GM12878 (cell line): ENCODE measurements around the gene TNNC2.

ENCODE experiments used
- YY1 ChIP-seq: IDR thresholded peaks from 2 replicates; pipeline ENCODE4 v1.6.1; 2011; ENCODE audit warnings: low read depth, mild to moderate bottlenecking, low read length
- ZNF622 ChIP-seq: fragments of 450-650 bp; IDR thresholded peaks from 2 replicates; pipeline ENCODE4 v1.6.1; 2017; ENCODE audit warnings: mild to moderate bottlenecking, inconsistent platforms

- TF ChIP-seq ZNF622 (no peak), YY1 (no peak)
Measured at GRCh38 chr20:45872626-45873025, 45.5 kb upstream of the TNNC2 start.
